Panc1 (cell line): Measurements from ENCODE around the gene MPIG6B. TPM values are rescaled to one million over a fixed set of nuclear protein-coding genes. Genes with fewer than 3 reads are reported as not detected.

ENCODE experiments used
- ATAC-seq: fragments of 200-7000 bp; cut with Tn5 transposase; 2 replicates; pipeline ENCODE4 v1.9.1; 2020; ENCODE audit warnings: mild to moderate bottlenecking, moderate library complexity
- Bru-seq: library from RNA; stranded (reverse); fragments of 400-500 nt; gene quantifications from one replicate; lab custom pipeline; 2021; lab: Mats Ljungman, UMichigan
- BruChase-seq, 2 experiments: library from RNA; stranded (reverse); fragments of 400-500 nt; gene quantifications; one replicate each; lab custom pipeline; 2021; lab: Mats Ljungman, UMichigan
- BruUV-seq: library from RNA; stranded (reverse); fragments of 400-500 nt; replicated peaks from 2 replicates; lab custom pipeline; 2021; lab: Mats Ljungman, UMichigan
- CTCF ChIA-PET: fragments of 300-600 bp; sonication (Branson Sonifier 250); formaldehyde crosslinking; loops from one replicate; lab custom pipeline; 2022; ENCODE audit warnings: antibody characterized with exemption; lab: Charles Lee
- POLR2A ChIA-PET: fragments of 300-600 bp; sonication (Branson Sonifier 250); formaldehyde crosslinking; loops from one replicate; lab custom pipeline; 2022; ENCODE audit warnings: antibody characterized with exemption; lab: Charles Lee
- DNase-seq: peaks from one replicate; pipeline ENCODE4 v3.0.0-alpha.2; 2010; ENCODE audit warnings: low read depth, low spot score
- H3K27ac ChIP-seq: 2 replicates; pipeline ENCODE4 v1.5.1; 2011; ENCODE audit warnings: mild to moderate bottlenecking, low read length, inconsistent platforms
- H3K27me3 ChIP-seq: fragments of 200-500 bp; sonication (Bioruptor generic); 2 replicates; pipeline ENCODE4 v1.6.0; 2014; ENCODE audit warnings: low read length, inconsistent platforms; ENCODE audit not compliant: control insufficient read depth, insufficient read depth
- H3K36me3 ChIP-seq: fragments of 200-500 bp; sonication (Bioruptor generic); 2 replicates; pipeline ENCODE4 v1.5.1; 2014; ENCODE audit warnings: inconsistent platforms, mild to moderate bottlenecking, low read length, moderate library complexity; ENCODE audit not compliant: control insufficient read depth, insufficient read depth
- H3K4me1 ChIP-seq: 2 replicates; pipeline ENCODE4 v1.5.1; 2011; ENCODE audit warnings: inconsistent platforms, mild to moderate bottlenecking, low read length, moderate library complexity; ENCODE audit not compliant: control insufficient read depth, insufficient read depth
- H3K4me3 ChIP-seq, 2 experiments: 2 replicates each; pipeline ENCODE4 v1.5.1; 2011 to 2012; ENCODE audit warnings: low read depth in 2 of 2, low read length in 2 of 2, mild to moderate bottlenecking in 2 of 2, inconsistent platforms in 1 of 2, moderate library complexity in 1 of 2
- H3K9me3 ChIP-seq: fragments of 200-500 bp; sonication (Bioruptor generic); 2 replicates; pipeline ENCODE4 v1.5.1; 2014; ENCODE audit warnings: low read depth, mild to moderate bottlenecking, inconsistent platforms, low read length, moderate library complexity; ENCODE audit not compliant: control insufficient read depth, insufficient read depth
- CTCF ChIP-seq: fragments of 450-650 bp; IDR thresholded peaks from 2 replicates; pipeline ENCODE4 v1.5.1; 2017; ENCODE audit warnings: mild to moderate bottlenecking
- POLR2AphosphoS5 ChIP-seq: IDR thresholded peaks from 2 replicates; pipeline ENCODE4 v1.6.1; 2012; ENCODE audit warnings: mild to moderate bottlenecking, low read depth, low read length, moderate library complexity
- REST ChIP-seq, 2 experiments: IDR thresholded peaks; 2 replicates each; pipeline ENCODE4 v1.6.1; 2011 to 2012; ENCODE audit warnings: low read depth in 2 of 2, control low read depth in 1 of 2, low read length in 1 of 2, mild to moderate bottlenecking in 1 of 2, moderate library complexity in 1 of 2; ENCODE audit not compliant: insufficient read depth in 1 of 2
- SIN3A ChIP-seq: IDR thresholded peaks from 2 replicates; pipeline ENCODE4 v1.6.1; 2012; ENCODE audit warnings: low read depth, mild to moderate bottlenecking, low read length, moderate library complexity, borderline replicate concordance; ENCODE audit not compliant: insufficient read depth
- TCF7L2 ChIP-seq: IDR thresholded peaks from 2 replicates; pipeline ENCODE4 v1.6.1; 2011; ENCODE audit warnings: mild to moderate bottlenecking, low read depth, low read length, inconsistent platforms
- in situ Hi-C: cut with HindIII; loops from 2 replicates; pipeline ENCODE4 v1.10.0; 2016; ENCODE audit warnings: low sequenced_read_pairs, low pct_unique_long_range_greater_than_20kb
- intact Hi-C: fragments of 100-400 bp; cut with micrococcal nuclease; formaldehyde crosslinking; loops from one replicate; pipeline ENCODE4 v1.10.0; 2022; ENCODE audit not compliant: unreplicated experiment
- long read RNA-seq: library from polyadenylated mRNA; unstranded; transcript quantifications from one replicate; pipeline ENCODE4 v2.0.0, GENCODE V29; 2021; ENCODE audit not compliant: unreplicated experiment
- polyA plus RNA-seq: library from polyadenylated mRNA; unstranded; fragments of >200 nt; gene quantifications from one replicate; pipeline ENCODE4 v1.2.1, GENCODE V29; 2012; ENCODE audit warnings: missing spikeins; ENCODE audit not compliant: insufficient read length
- total RNA-seq: library from RNA; stranded (reverse); gene quantifications from one replicate; pipeline ENCODE4 v1.2.1, GENCODE V29; 2021; ENCODE audit not compliant: unreplicated experiment

Gene MPIG6B
- total RNA-seq (not detected), Bru-seq, nascent RNA (not detected), BruChase-seq, experiment 1, labeled RNA remaining after a 2-hour chase (not detected), BruChase-seq, experiment 2, labeled RNA remaining after a 6-hour chase (not detected)
- 0.41 TPM for polyA plus RNA-seq
- long read RNA-seq: 0 reads

GRCh38 chr6:31723245-31723979 is at the start of gene MPIG6B:
Gene MPIG6B (plus strand): TSS chr6:31723373. CDS start chr6:31723384, 11 bp downstream.
- POLR2A ChIA-PET: interaction anchor here (0.5 kb wide), 1 partner anchor 65 kb away, joined by 4 read pairs; no protein-coding TSS in a partner anchor
- Histone ChIP-seq H3K36me3 (peaks cover 3% of the 10 kb centered on the region), H3K27ac (no peak within 1 kb of the TSS), H3K9me3 (no peaks in the 10 kb centered on the region), H3K4me3 (no peak within 1 kb of the TSS), H3K27me3 (no peaks in the 10 kb centered on the region), H3K4me1 (0 out of 2 replicates have a peak, but pooled peaks cover under 1% of the 10 kb centered on the region)
- DNase-seq: no peak
- TF ChIP-seq CTCF (no peak), REST (IDR thresholded peaks at IDR 0.05; ENCODE audit: insufficient read depth in 1 of 2, low read depth in 2 of 2, low read length in 1 of 2) (no peak), SIN3A (no peak), TCF7L2 (no peak), POLR2AphosphoS5 (no peak)
- ATAC-seq: no peak
- CTCF ChIA-PET: no interaction called here
- intact Hi-C loops (no loop called here), in situ Hi-C loops (no loop called here)
- BruUV-seq: no TSS peak

- no peak for ATAC-seq
- in situ Hi-C loops: no loop called here
These were observed 46.8 kb upstream of the MPIG6B start for GRCh38 chr6:31676322-31676903.

More at GRCh38 chr6:31676322-31676903, 46.8 kb upstream of the MPIG6B start:
- no peak for TF ChIP-seq SIN3A
- no peak for TF ChIP-seq REST (IDR thresholded peaks at IDR 0.05; ENCODE audit: insufficient read depth in 1 of 2, low read depth in 2 of 2, low read length in 1 of 2)
- no peak for TF ChIP-seq POLR2AphosphoS5
- TF ChIP-seq TCF7L2: no peak
- no peak for TF ChIP-seq CTCF
- DNase-seq: no peak
- no TSS peak for BruUV-seq
- intact Hi-C loops: no loop called here
- Histone ChIP-seq H3K9me3 (no peaks in the 10 kb centered on the region), H3K27ac (no peak overlapping the region), H3K4me3 (no peak overlapping the region), H3K36me3 (peaks cover 4% of the 10 kb centered on the region; the same call in 1 of the 2 replicates), H3K27me3 (no peaks in the 10 kb centered on the region), H3K4me1 (peaks cover 4% of the 10 kb centered on the region; the same call in 1 of the 2 replicates)
- ChIA-PET CTCF (no interaction called here), POLR2A (no interaction called here)
